Trophoblast cell (in vitro differentiated cells and primary cell): Measurements from ENCODE around the gene CTSE.

ENCODE experiments used
- DNase-seq, 2 donors: peaks; one replicate each; pipeline ENCODE4 v3.0.0-alpha.2; 2016
- H2AFZ ChIP-seq: 2 replicates; pipeline ENCODE4 v1.6.1; 2013; ENCODE audit warnings: low read length, moderate library complexity, mild to moderate bottlenecking; ENCODE audit not compliant: insufficient read depth, poor library complexity
- H2AK5ac ChIP-seq: 2 replicates; pipeline ENCODE4 v1.6.1; 2013; ENCODE audit warnings: mild to moderate bottlenecking, low read length
- H2BK120ac ChIP-seq: 2 replicates; pipeline ENCODE4 v1.6.1; 2013; ENCODE audit warnings: low read length, mild to moderate bottlenecking, moderate library complexity; ENCODE audit not compliant: insufficient read depth, poor library complexity
- H2BK12ac ChIP-seq: 2 replicates; pipeline ENCODE4 v1.6.1; 2013; ENCODE audit warnings: mild to moderate bottlenecking, low read length, moderate library complexity
- H2BK5ac ChIP-seq: 2 replicates; pipeline ENCODE4 v1.6.1; 2013; ENCODE audit warnings: low read length, low read depth, moderate library complexity, mild to moderate bottlenecking; ENCODE audit not compliant: poor library complexity
- H3K14ac ChIP-seq: 2 replicates; pipeline ENCODE4 v1.6.1; 2013; ENCODE audit warnings: mild to moderate bottlenecking, low read length
- H3K18ac ChIP-seq: 2 replicates; pipeline ENCODE4 v1.6.1; 2013; ENCODE audit warnings: mild to moderate bottlenecking, low read length
- H3K23ac ChIP-seq: 2 replicates; pipeline ENCODE4 v1.6.1; 2013; ENCODE audit warnings: low read length
- H3K27ac ChIP-seq: 2 replicates; pipeline ENCODE4 v1.5.1; 2013; ENCODE audit warnings: low read depth, mild to moderate bottlenecking, inconsistent platforms, low read length, moderate library complexity
- H3K27me3 ChIP-seq: 2 replicates; pipeline ENCODE4 v1.6.1; 2013; ENCODE audit warnings: inconsistent platforms, mild to moderate bottlenecking, low read length, moderate library complexity; ENCODE audit not compliant: insufficient read depth
- H3K36me3 ChIP-seq, 2 experiments: 1 replicate in 1 of 2; 2 replicates in 1 of 2; pipeline ENCODE4 v1.6.1; 2013; ENCODE audit warnings: low read length in 2 of 2, mild to moderate bottlenecking in 2 of 2, moderate library complexity in 1 of 2; ENCODE audit not compliant: insufficient read depth in 2 of 2, control insufficient read depth in 1 of 2
- H3K4ac ChIP-seq: 2 replicates; pipeline ENCODE4 v1.6.1; 2013; ENCODE audit warnings: low read depth, mild to moderate bottlenecking, low read length, moderate library complexity
- H3K4me1 ChIP-seq, 2 experiments: 1 replicate in 1 of 2; 2 replicates in 1 of 2; pipeline ENCODE4 v1.6.1; 2013; ENCODE audit warnings: low read length in 2 of 2, mild to moderate bottlenecking in 2 of 2, moderate library complexity in 1 of 2; ENCODE audit not compliant: insufficient read depth in 2 of 2, control insufficient read depth in 1 of 2
- H3K4me2 ChIP-seq: 2 replicates; pipeline ENCODE4 v1.6.1; 2013; ENCODE audit warnings: inconsistent platforms, mild to moderate bottlenecking, low read length, moderate library complexity
- H3K4me3 ChIP-seq: 2 replicates; pipeline ENCODE4 v1.5.1; 2013; ENCODE audit warnings: mild to moderate bottlenecking, low read depth, low read length, inconsistent platforms
- H3K79me1 ChIP-seq: one replicate; pipeline ENCODE4 v1.6.1; 2013; ENCODE audit warnings: low read length
- H3K79me2 ChIP-seq: 2 replicates; pipeline ENCODE4 v1.6.1; 2013; ENCODE audit warnings: low read length, mild to moderate bottlenecking; ENCODE audit not compliant: control insufficient read depth, insufficient read depth, poor library complexity
- H3K9ac ChIP-seq: 2 replicates; pipeline ENCODE4 v1.6.1; 2013; ENCODE audit warnings: mild to moderate bottlenecking, low read length
- H3K9me3 ChIP-seq: 2 replicates; pipeline ENCODE4 v1.6.1; 2013; ENCODE audit warnings: low read depth, mild to moderate bottlenecking, control low read depth, inconsistent platforms, low read length; ENCODE audit not compliant: insufficient read depth
- H4K12ac ChIP-seq: 2 replicates; pipeline ENCODE4 v1.6.1; 2013; ENCODE audit warnings: low read depth, mild to moderate bottlenecking, low read length, moderate library complexity
- H4K8ac ChIP-seq: 2 replicates; pipeline ENCODE4 v1.6.1; 2013; ENCODE audit warnings: low read depth, mild to moderate bottlenecking, low read length, moderate library complexity
- H4K91ac ChIP-seq: one replicate; pipeline ENCODE4 v1.6.1; 2013; ENCODE audit warnings: low read depth, mild to moderate bottlenecking, low read length, moderate library complexity
- WGBS: extraction: QIAGEN DNeasy Blood & Tissue Kit; methylation state at CpG from one replicate; pipeline ENCODE4 v1.1.7; 2013; ENCODE audit warnings: missing lambda C conversion rate; ENCODE audit not compliant: insufficient read length, insufficient coverage; ENCODE audit errors: extremely low coverage; 5-methylcytosine and 5-hydroxymethylcytosine counted together

Gene CTSE

DNA sequence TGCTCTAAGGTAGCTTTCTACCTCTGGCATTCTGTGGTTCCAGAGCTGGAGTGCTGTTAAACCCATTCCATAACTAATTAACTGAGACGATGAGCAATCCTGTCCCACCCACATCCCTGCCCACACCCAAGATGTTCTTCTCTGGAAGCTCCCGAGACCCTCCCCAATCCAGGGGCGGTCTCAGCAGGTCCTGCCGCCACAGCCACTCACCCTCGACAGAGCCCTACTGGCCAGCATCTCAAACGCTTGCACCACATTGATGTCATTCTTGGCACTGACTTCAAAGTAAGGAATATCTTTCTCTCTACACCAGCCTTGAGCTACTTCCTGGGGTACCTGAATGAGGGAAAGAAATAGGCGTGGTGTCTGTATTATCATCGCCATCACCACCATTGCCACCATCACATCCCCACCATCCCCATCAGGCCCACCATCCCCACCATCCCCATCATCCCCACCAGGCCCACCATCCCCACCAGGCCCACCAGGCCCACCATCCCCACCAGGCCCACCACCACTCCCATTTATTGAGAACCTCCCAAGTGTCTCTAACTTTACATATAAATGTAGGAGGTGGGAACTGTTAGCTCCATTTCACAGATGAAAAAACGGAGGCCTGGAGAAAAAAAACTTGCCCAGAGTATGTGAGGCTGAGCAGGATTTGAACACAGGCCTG is 38.2 kb downstream of the CTSE start:
- no peak overlapping the region for H3K4me2 ChIP-seq
- no peak overlapping the region for H3K27ac ChIP-seq
- H3K18ac ChIP-seq: no peak overlapping the region
- H4K91ac ChIP-seq: no peak overlapping the region
- H3K79me2 ChIP-seq: no peaks in the 10 kb centered on the region
- no peaks in the 10 kb centered on the region for H3K27me3 ChIP-seq
- no peak overlapping the region for H4K8ac ChIP-seq
- H2BK12ac ChIP-seq: no peak overlapping the region
- DNase-seq: no peak
- no peak overlapping the region for H2AK5ac ChIP-seq
- peaks cover 3 to 7% of the 10 kb centered on the region in 2 experiments for H3K4me1 ChIP-seq
- H2AFZ ChIP-seq: no peak overlapping the region
- no peak overlapping the region for H3K23ac ChIP-seq
- no peak overlapping the region for H3K9ac ChIP-seq
- no peak overlapping the region for H2BK5ac ChIP-seq
- no peak overlapping the region for H3K14ac ChIP-seq
- no peaks in the 10 kb centered on the region for H3K79me1 ChIP-seq
- H3K36me3 ChIP-seq: no peaks in the 10 kb centered on the region
- no CpG with 5 or more reads among the region's 9 CpGs for WGBS
- H3K4ac ChIP-seq: no peak overlapping the region
- H4K12ac ChIP-seq: no peak overlapping the region
- no peak overlapping the region for H3K4me3 ChIP-seq
- H3K9me3 ChIP-seq: no peaks in the 10 kb centered on the region
- no peak overlapping the region for H2BK120ac ChIP-seq

DNA sequence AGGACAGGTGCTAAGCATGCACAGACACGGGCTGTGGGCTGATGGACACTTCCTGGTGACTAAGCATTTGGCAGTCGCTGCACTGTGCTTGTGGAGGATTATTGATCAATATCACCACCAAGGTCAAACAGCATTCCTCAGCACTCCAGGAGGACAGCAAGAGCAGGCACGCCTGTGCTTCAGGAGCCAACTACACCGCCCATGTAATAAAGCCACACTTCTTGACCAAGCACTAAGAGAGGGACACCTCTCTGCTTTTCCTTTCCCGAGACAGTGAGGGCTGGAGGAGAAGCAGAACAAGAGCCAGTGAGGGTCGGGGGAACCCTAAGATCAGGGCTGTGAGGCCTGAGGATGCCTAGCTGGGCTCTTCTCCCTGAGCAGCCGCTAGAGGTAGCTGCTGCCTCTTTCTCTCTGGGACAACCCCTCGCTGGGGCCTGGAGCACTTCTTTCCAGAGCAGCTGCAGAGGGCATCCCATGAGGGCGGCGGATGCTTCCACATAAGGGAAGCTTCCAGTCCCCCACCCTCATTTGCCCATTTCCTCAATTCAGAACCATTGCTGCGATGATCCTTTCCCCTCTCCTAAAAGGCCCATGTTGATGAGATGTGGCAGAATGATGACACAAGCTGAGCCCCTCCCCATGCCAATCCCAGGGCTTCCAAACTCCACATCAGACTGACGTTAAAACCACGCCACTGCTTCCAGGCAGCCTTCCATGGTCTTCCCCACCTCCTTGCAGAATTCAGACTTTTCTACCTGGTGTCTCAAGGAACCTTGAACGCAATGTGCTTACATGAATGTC is 39.6 kb downstream of the CTSE start:
- Histone ChIP-seq H3K27me3 (no peaks in the 10 kb centered on the region), H3K23ac (no peak overlapping the region), H3K18ac (no peak overlapping the region), H2BK5ac (no peak overlapping the region), H3K4ac (no peak overlapping the region), H4K8ac (no peak overlapping the region), H3K27ac (no peak overlapping the region), H2AFZ (no peak overlapping the region), H3K9ac (no peak overlapping the region), H3K4me3 (no peak overlapping the region), H3K14ac (no peak overlapping the region), H2AK5ac (no peak overlapping the region), H3K4me2 (no peak overlapping the region), H4K12ac (no peak overlapping the region), H4K91ac (no peak overlapping the region), H3K4me1 (peaks cover 3 to 7% of the 10 kb centered on the region in 2 experiments), H3K79me1 (no peaks in the 10 kb centered on the region), H2BK120ac (no peak overlapping the region), H3K9me3 (no peaks in the 10 kb centered on the region), H3K79me2 (no peaks in the 10 kb centered on the region), H2BK12ac (no peak overlapping the region), H3K36me3 (no peaks in the 10 kb centered on the region)
- DNase-seq: peak; percentile 47 to 68
- WGBS: no CpG with 5 or more reads among the region's 14 CpGs

DNA sequence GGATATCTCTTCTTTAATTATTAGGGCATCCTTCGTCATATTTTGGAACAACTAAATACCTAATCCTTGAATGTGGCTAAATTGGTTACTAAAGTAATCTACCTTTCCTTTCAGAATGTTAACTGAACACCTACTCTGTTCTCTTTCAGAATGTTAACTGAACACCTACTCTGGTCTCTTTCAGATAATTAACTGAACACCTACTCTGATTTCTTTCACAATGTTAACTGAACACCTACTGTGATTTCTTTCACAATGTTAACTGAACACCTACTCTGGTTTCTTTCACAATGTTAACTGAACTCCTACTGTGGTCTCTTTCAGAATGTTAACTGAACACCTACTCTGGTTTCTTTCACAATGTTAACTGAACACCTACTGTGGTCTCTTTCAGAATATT is 42.4 kb downstream of the CTSE start:
- Histone ChIP-seq H2BK12ac (no peak overlapping the region), H3K18ac (no peak overlapping the region), H3K4me2 (no peak overlapping the region), H4K12ac (no peak overlapping the region), H4K8ac (no peak overlapping the region), H4K91ac (no peak overlapping the region), H3K27ac (no peak overlapping the region), H3K23ac (no peak overlapping the region), H2BK120ac (no peak overlapping the region), H3K4me3 (no peak overlapping the region), H3K27me3 (no peaks in the 10 kb centered on the region), H3K36me3 (no peaks in the 10 kb centered on the region), H3K4ac (no peak overlapping the region), H2AFZ (no peak overlapping the region), H3K79me1 (no peaks in the 10 kb centered on the region), H3K9me3 (no peaks in the 10 kb centered on the region), H3K9ac (no peak overlapping the region), H2AK5ac (no peak overlapping the region), H3K79me2 (no peaks in the 10 kb centered on the region), H2BK5ac (no peak overlapping the region), H3K4me1 (peaks cover 6 to 7% of the 10 kb centered on the region in 2 experiments), H3K14ac (no peak overlapping the region)
- DNase-seq: no peak
- no CpG with 5 or more reads among the region's 1 CpG for WGBS

DNA sequence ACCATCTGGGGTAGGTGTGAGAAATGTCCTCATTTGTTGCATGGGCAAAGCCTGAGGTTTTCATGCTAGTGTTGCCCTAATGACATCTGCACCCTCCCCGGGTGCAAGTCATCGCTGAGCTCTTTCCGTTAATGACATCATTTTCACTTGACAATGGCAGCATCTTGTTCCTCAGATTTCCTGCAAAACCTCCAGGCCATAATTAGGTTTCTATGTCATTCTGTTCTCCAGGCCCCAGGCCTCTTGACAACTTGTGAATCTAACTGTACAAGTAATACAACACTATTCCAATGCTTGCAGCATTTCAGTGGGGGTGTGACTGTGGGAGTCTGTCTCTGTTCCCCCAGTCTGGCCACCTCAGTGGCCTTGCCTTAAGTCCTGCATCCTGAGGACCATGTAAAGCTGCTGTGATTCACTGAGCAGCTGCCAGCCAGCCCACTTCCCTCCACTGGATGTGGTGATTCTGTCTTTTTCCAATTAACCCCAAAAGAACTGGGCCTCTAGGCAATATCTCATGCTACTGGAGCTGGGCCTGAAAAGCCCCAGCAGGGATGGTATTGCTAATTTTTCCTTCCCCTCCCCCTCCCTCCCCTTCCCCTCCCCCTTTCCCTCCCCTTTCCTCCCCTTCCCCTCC is 43.3 kb downstream of the CTSE start:
- H3K79me1 ChIP-seq: no peaks in the 10 kb centered on the region
- no peak overlapping the region for H3K23ac ChIP-seq
- H3K27me3 ChIP-seq: no peaks in the 10 kb centered on the region
- H2BK120ac ChIP-seq: no peak overlapping the region
- H3K18ac ChIP-seq: no peak overlapping the region
- no peak overlapping the region for H3K9ac ChIP-seq
- H3K79me2 ChIP-seq: no peaks in the 10 kb centered on the region
- H3K9me3 ChIP-seq: no peaks in the 10 kb centered on the region
- WGBS: no CpG with 5 or more reads among the region's 3 CpGs
- no peak overlapping the region for H3K14ac ChIP-seq
- no peak overlapping the region for H2AFZ ChIP-seq
- H3K4ac ChIP-seq: no peak overlapping the region
- H3K4me2 ChIP-seq: no peak overlapping the region
- H3K27ac ChIP-seq: no peak overlapping the region
- H3K4me3 ChIP-seq: no peak overlapping the region
- H4K12ac ChIP-seq: no peak overlapping the region
- no peaks in the 10 kb centered on the region for H3K36me3 ChIP-seq
- H4K8ac ChIP-seq: no peak overlapping the region
- no peak for DNase-seq
- no peak overlapping the region for H4K91ac ChIP-seq
- H2BK5ac ChIP-seq: no peak overlapping the region
- no peak overlapping the region for H2BK12ac ChIP-seq
- H3K4me1 ChIP-seq: peaks cover 6 to 7% of the 10 kb centered on the region in 2 experiments
- no peak overlapping the region for H2AK5ac ChIP-seq
